HEK293 (cell line): ENCODE data around the gene TUT1.

ENCODE experiments used
- CTCF ChIA-PET: fragments of 350-600 bp; formaldehyde crosslinking; extraction: SDS; loops from one replicate; lab custom pipeline; 2021; ENCODE audit warnings: antibody characterized with exemption; lab: Yijun Ruan, JAX
- POLR2A ChIA-PET: fragments of 300-600 bp; formaldehyde crosslinking; extraction: SDS; loops from one replicate; lab custom pipeline; 2020; ENCODE audit warnings: antibody characterized with exemption, inconsistent platforms; lab: Yijun Ruan, JAX
- H3K27ac ChIP-seq: fragments of 200-500 bp; sonication (Bioruptor generic); 2 replicates; pipeline ENCODE4 v1.5.1; 2014; ENCODE audit warnings: low read depth, low read length, control low read depth, inconsistent platforms; ENCODE audit errors: extremely low read depth
- H3K36me3 ChIP-seq, 2 experiments: fragments of 200-500 bp in 1 of 2; sonication (Bioruptor generic) in 1 of 2; 1 replicate in 1 of 2; 2 replicates in 1 of 2; pipeline ENCODE4 v1.5.1; 2014 to 2017; ENCODE audit warnings: inconsistent platforms in 2 of 2, low read length in 2 of 2; ENCODE audit not compliant: control insufficient read depth in 2 of 2, insufficient read depth in 1 of 2
- H3K4me1 ChIP-seq: fragments of 200-500 bp; sonication (Bioruptor generic); 2 replicates; pipeline ENCODE4 v1.5.1; 2014; ENCODE audit warnings: mild to moderate bottlenecking, low read length, inconsistent platforms; ENCODE audit not compliant: control insufficient read depth, insufficient read depth
- H3K4me3 ChIP-seq: 2 replicates; pipeline ENCODE4 v1.5.1; 2011; ENCODE audit warnings: low read depth, mild to moderate bottlenecking, control low read depth, low read length, moderate library complexity
- H3K9me3 ChIP-seq: fragments of 200-500 bp; sonication (Bioruptor generic); 2 replicates; pipeline ENCODE4 v1.5.1; 2014; ENCODE audit warnings: low read depth, low read length, inconsistent platforms; ENCODE audit not compliant: control insufficient read depth, insufficient read depth
- ELK4 ChIP-seq: IDR thresholded peaks from 2 replicates; pipeline ENCODE4 v1.6.1; 2011; ENCODE audit warnings: mild to moderate bottlenecking, low read depth, low read length, borderline replicate concordance
- GLI4 ChIP-seq: fragments of 450-650 bp; formaldehyde crosslinking; IDR thresholded peaks from 2 replicates; pipeline ENCODE4 v1.5.1; 2016; ENCODE audit warnings: missing biosample characterization, missing genetic modification characterization
- KLF1 ChIP-seq: fragments of 450-650 bp; formaldehyde crosslinking; IDR thresholded peaks from 2 replicates; pipeline ENCODE4 v1.5.1; 2016; ENCODE audit warnings: missing biosample characterization, missing genetic modification characterization
- KLF7 ChIP-seq: fragments of 450-650 bp; formaldehyde crosslinking; IDR thresholded peaks from 2 replicates; pipeline ENCODE4 v1.5.1; 2016; ENCODE audit warnings: missing biosample characterization, missing genetic modification characterization, borderline replicate concordance
- KLF9 ChIP-seq: fragments of 450-650 bp; formaldehyde crosslinking; IDR thresholded peaks from 2 replicates; pipeline ENCODE4 v1.5.1; 2016; ENCODE audit warnings: missing biosample characterization, missing genetic modification characterization, low read depth
- PBX3 ChIP-seq: sonication (generic); formaldehyde crosslinking; IDR thresholded peaks from 2 replicates; pipeline ENCODE4 v1.8.1; 2022; ENCODE audit warnings: mild to moderate bottlenecking, moderate library complexity, missing genetic modification reagents
- TCF7L2 ChIP-seq: IDR thresholded peaks from 2 replicates; pipeline ENCODE4 v1.6.1; 2011; ENCODE audit warnings: low read depth, mild to moderate bottlenecking, inconsistent platforms, low read length, moderate library complexity, borderline replicate concordance
- ZBTB11 ChIP-seq: fragments of 450-650 bp; formaldehyde crosslinking; conservative IDR thresholded peaks from 2 replicates; pipeline ENCODE4 v1.5.1; 2016; ENCODE audit warnings: low read depth, missing biosample characterization, missing genetic modification characterization
- ZBTB17 ChIP-seq: fragments of 450-650 bp; formaldehyde crosslinking; IDR thresholded peaks from 2 replicates; pipeline ENCODE4 v1.5.1; 2016; ENCODE audit warnings: missing biosample characterization, missing genetic modification characterization
- ZBTB48 ChIP-seq: fragments of 450-650 bp; formaldehyde crosslinking; IDR thresholded peaks from 2 replicates; pipeline ENCODE4 v1.5.1; 2016; ENCODE audit warnings: missing biosample characterization, missing genetic modification characterization
- ZNF148 ChIP-seq: fragments of 450-650 bp; formaldehyde crosslinking; IDR thresholded peaks from 2 replicates; pipeline ENCODE4 v1.5.0; 2017; ENCODE audit warnings: missing biosample characterization, missing genetic modification characterization, borderline replicate concordance
- ZNF155 ChIP-seq: fragments of 450-650 bp; formaldehyde crosslinking; IDR thresholded peaks from 2 replicates; pipeline ENCODE4 v1.5.1; 2016; ENCODE audit warnings: missing biosample characterization, missing genetic modification characterization
- ZNF223 ChIP-seq: fragments of 450-650 bp; formaldehyde crosslinking; IDR thresholded peaks from 2 replicates; pipeline ENCODE4 v1.5.1; 2016; ENCODE audit warnings: missing biosample characterization, missing genetic modification characterization
- ZNF280D ChIP-seq: fragments of 450-650 bp; formaldehyde crosslinking; IDR thresholded peaks from 2 replicates; pipeline ENCODE4 v1.5.1; 2016; ENCODE audit warnings: missing biosample characterization, missing genetic modification characterization
- ZNF311 ChIP-seq: fragments of 450-650 bp; formaldehyde crosslinking; IDR thresholded peaks from 2 replicates; pipeline ENCODE4 v1.5.1; 2017; ENCODE audit warnings: missing biosample characterization, missing genetic modification characterization, borderline replicate concordance
- ZNF350 ChIP-seq: fragments of 450-650 bp; formaldehyde crosslinking; IDR thresholded peaks from 2 replicates; pipeline ENCODE4 v1.5.0; 2017; ENCODE audit warnings: missing biosample characterization, mild to moderate bottlenecking, missing genetic modification characterization
- ZNF510 ChIP-seq: fragments of 450-650 bp; formaldehyde crosslinking; IDR thresholded peaks from 2 replicates; pipeline ENCODE4 v1.5.1; 2018; ENCODE audit warnings: mild to moderate bottlenecking, missing genetic modification characterization, missing biosample characterization; ENCODE audit not compliant: insufficient replicate concordance
- ZNF513 ChIP-seq: fragments of 450-650 bp; IDR thresholded peaks from 2 replicates; pipeline ENCODE4 v1.5.1; 2018; ENCODE audit warnings: missing biosample characterization, missing genetic modification characterization
- ZNF521 ChIP-seq: fragments of 450-650 bp; formaldehyde crosslinking; IDR thresholded peaks from 2 replicates; pipeline ENCODE4 v1.5.1; 2017; ENCODE audit warnings: missing biosample characterization, mild to moderate bottlenecking, missing genetic modification characterization
- ZNF571 ChIP-seq: fragments of 450-650 bp; formaldehyde crosslinking; IDR thresholded peaks from 2 replicates; pipeline ENCODE4 v1.5.0; 2017; ENCODE audit warnings: missing biosample characterization, missing genetic modification characterization

TUT1 gene

GRCh38 chr11:62632492-62632891 is 41.2 kb upstream of the TUT1 start:
- POLR2A ChIA-PET, result interaction anchor here (0.6 to 1.6 kb wide), 2 partner anchors 40 to 233 kb away, joined by 3 to 6 read pairs; partner anchors contain the start of gene LBHD1

More at GRCh38 chr11:62632492-62632891, 41.2 kb upstream of the TUT1 start:
- Histone ChIP-seq H3K4me1 (no peaks in the 10 kb centered on the region), H3K4me3 (no peak overlapping the region), H3K27ac (no peak overlapping the region), H3K36me3 (peaks cover 43 to 95% of the 10 kb centered on the region in 2 experiments)
- CTCF ChIA-PET, result interaction anchor here (0.6 to 0.7 kb wide), 2 partner anchors 41 to 247 kb away, joined by 3 read pairs; no protein-coding TSS in a partner anchor
- TF ChIP-seq GLI4 (tag by site-specific recombination) (no peak), KLF7 (tag by site-specific recombination) (no peak), ZNF510 (tag by site-specific recombination) (no peak), ZBTB17 (tag by site-specific recombination) (no peak), ZNF148 (no peak), ZNF155 (no peak), KLF1 (tag by site-specific recombination) (no peak), ZBTB11 (tag by site-specific recombination) (no peak), TCF7L2 (no peak), ZNF223 (tag by site-specific recombination) (no peak), ZNF350 (tag by site-specific recombination) (no peak), ZBTB48 (tag by site-specific recombination) (no peak), PBX3 (CRISPR knock-in tag) (no peak), ZNF521 (tag by site-specific recombination) (no peak), ZNF311 (tag by site-specific recombination) (no peak), ELK4 (no peak), KLF9 (tag by site-specific recombination) (no peak), ZNF513 (no peak), ZNF280D (tag by site-specific recombination) (no peak), ZNF571 (tag by site-specific recombination) (no peak)
- TF ChIP-seq, all 188 proteins: peak for 0
- H3K9me3 ChIP-seq, result no peaks in the 10 kb centered on the region
